HG03460 (cell line): ENCODE results near the gene RNF175.

Experiments
- ATAC-seq: cut with Tn5 transposase; IDR thresholded peaks from one replicate; pipeline ENCODE4 v1.9.1; 2021; ENCODE audit not compliant: unreplicated experiment

The RNF175 gene

GRCh38 chr4:153759407-153760316 lies at the start of gene RNF175:
RNF175 (minus strand) TSS chr4:153760024; CDS start chr4:153759862, 162 bp downstream.
- ATAC-seq, result no peak

- ATAC-seq, result no peak
These were observed 49.5 kb upstream of the RNF175 start for GRCh38 chr4:153809307-153809706.

- no peak for ATAC-seq
These were observed 48.4 kb upstream of the RNF175 start for GRCh38 chr4:153808175-153808574.

GRCh38 chr4:153806073-153806472 lies 46.2 kb upstream of the RNF175 start:
- ATAC-seq, result no peak

GRCh38 chr4:153804722-153805121 lies 44.9 kb upstream of the RNF175 start:
- no peak for ATAC-seq

- no peak for ATAC-seq
These were observed 39.9 kb upstream of the RNF175 start for GRCh38 chr4:153799694-153800074.

GRCh38 chr4:153798901-153799693 lies 39.3 kb upstream of the RNF175 start:
- no peak for ATAC-seq

- ATAC-seq, result no peak
These were observed 38.6 kb upstream of the RNF175 start for GRCh38 chr4:153798420-153798819.

GRCh38 chr4:153794006-153794405 lies 34.2 kb upstream of the RNF175 start:
- no peak for ATAC-seq

GRCh38 chr4:153792618-153793247 lies 32.9 kb upstream of the RNF175 start:
- ATAC-seq, result no peak

- ATAC-seq, result no peak
These were observed 32.2 kb upstream of the RNF175 start for GRCh38 chr4:153791746-153792617.

- no peak for ATAC-seq
These were observed 31.2 kb upstream of the RNF175 start for GRCh38 chr4:153790962-153791551.

- no peak for ATAC-seq
These were observed 30.7 kb upstream of the RNF175 start for GRCh38 chr4:153790500-153790865.

GRCh38 chr4:153789741-153790499 lies 30.1 kb upstream of the RNF175 start:
- ATAC-seq, result no peak

- no peak for ATAC-seq
These were observed 28.8 kb upstream of the RNF175 start, which contains the start of gene SFRP2 for GRCh38 chr4:153788413-153789276. SFRP2 (minus strand) TSS chr4:153789083; CDS start chr4:153788835, 248 bp downstream.

- ATAC-seq, result no peak
These were observed 28.2 kb upstream of the RNF175 start for GRCh38 chr4:153788051-153788412.

- no peak for ATAC-seq
These were observed 27.8 kb upstream of the RNF175 start for GRCh38 chr4:153787575-153787974.

- no peak for ATAC-seq
These were observed 27.3 kb upstream of the RNF175 start for GRCh38 chr4:153787061-153787560.
